Caco-2 (cell line): ENCODE data around the gene AKAP12. TPM values are rescaled to one million over a fixed set of nuclear protein-coding genes. Genes with fewer than 3 reads are reported as not detected.

Source experiments
- BruUV-seq: library from RNA; stranded (reverse); fragments of 400-500 nt; replicated peaks from 2 replicates; lab custom pipeline; 2021; lab: Mats Ljungman, UMichigan
- CTCF ChIA-PET: fragments of 300-600 bp; sonication (Branson Sonifier 250); formaldehyde crosslinking; loops from one replicate; lab custom pipeline; 2022; ENCODE audit warnings: antibody characterized with exemption; lab: Charles Lee
- POLR2A ChIA-PET: fragments of 300-600 bp; sonication (Branson Sonifier 250); formaldehyde crosslinking; loops from one replicate; lab custom pipeline; 2022; ENCODE audit warnings: antibody characterized with exemption; lab: Charles Lee
- DNase-seq, 2 experiments: peaks; one replicate each; pipeline versions ENCODE4 v3.0.0 to v3.0.0-alpha.2; 2020 to 2022
- H3K27me3 ChIP-seq: replicated peaks from 2 replicates; pipeline ENCODE4 v1.6.0; 2011; ENCODE audit warnings: low read length; ENCODE audit not compliant: control insufficient read depth, insufficient read depth
- H3K36me3 ChIP-seq: 2 replicates; pipeline ENCODE4 v1.5.1; 2011; ENCODE audit warnings: low read length; ENCODE audit not compliant: control insufficient read depth, insufficient read depth
- H3K4me1 ChIP-seq: fragments of 250-450 bp; sonication (Bioruptor Pico); 2 replicates; pipeline ENCODE4 v1.5.1; 2020; ENCODE audit warnings: mild to moderate bottlenecking
- H3K4me3 ChIP-seq: 2 replicates; pipeline ENCODE4 v1.5.1; 2011; ENCODE audit warnings: low read depth, mild to moderate bottlenecking, control low read depth, low read length
- H3K9me3 ChIP-seq: fragments of 250-450 bp; sonication (Bioruptor Pico); 2 replicates; pipeline ENCODE4 v1.5.1; 2020; ENCODE audit warnings: mild to moderate bottlenecking, moderate library complexity
- H3K27ac Mint-ChIP-seq: one replicate; pipeline ENCODE4 v1.8.0; 2022; ENCODE audit warnings: mixed read lengths; ENCODE audit not compliant: unreplicated experiment
- H3K27me3 Mint-ChIP-seq: one replicate; pipeline ENCODE4 v1.8.0; 2022; ENCODE audit warnings: mixed read lengths; ENCODE audit not compliant: insufficient read depth, unreplicated experiment
- H3K36me3 Mint-ChIP-seq: one replicate; pipeline ENCODE4 v1.8.0; 2022; ENCODE audit warnings: mild to moderate bottlenecking, mixed read lengths; ENCODE audit not compliant: insufficient read depth, unreplicated experiment
- H3K4me1 Mint-ChIP-seq: one replicate; pipeline ENCODE4 v1.8.0; 2022; ENCODE audit warnings: low read depth, mixed read lengths; ENCODE audit not compliant: unreplicated experiment
- H3K4me3 Mint-ChIP-seq: one replicate; pipeline ENCODE4 v1.8.0; 2022; ENCODE audit warnings: mild to moderate bottlenecking, moderate library complexity, mixed read lengths; ENCODE audit not compliant: unreplicated experiment
- H3K9me3 Mint-ChIP-seq: one replicate; pipeline ENCODE4 v1.8.0; 2022; ENCODE audit warnings: mixed read lengths; ENCODE audit not compliant: unreplicated experiment
- intact Hi-C: fragments of 100-400 bp; cut with micrococcal nuclease; formaldehyde crosslinking; loops from one replicate; pipeline ENCODE4 v1.10.0; 2022; ENCODE audit not compliant: unreplicated experiment
- total RNA-seq: library from RNA; stranded (reverse); gene quantifications from 2 replicates; pipeline ENCODE4 v1.2.3, GENCODE V29; 2022
- TF ChIP-seq, protein P1 (sequence below), 2 experiments: fragments of 200-600 bp in 1 of 2; IDR thresholded peaks; 1 replicate in 1 of 2; 2 replicates in 1 of 2; pipeline versions ENCODE4 v1.5.1 to v1.8.0; 2011 to 2022; ENCODE audit warnings: antibody characterized with exemption in 1 of 2, control low read depth in 1 of 2, inconsistent platforms in 1 of 2, low read depth in 1 of 2, low read length in 1 of 2, mild to moderate bottlenecking in 1 of 2, moderate library complexity in 1 of 2; ENCODE audit not compliant: insufficient read depth in 1 of 2, severe bottlenecking in 1 of 2, unreplicated experiment in 1 of 2

Gene AKAP12
- total RNA-seq, 1 experiment from 2014 or later = 0.93 TPM

DNA sequence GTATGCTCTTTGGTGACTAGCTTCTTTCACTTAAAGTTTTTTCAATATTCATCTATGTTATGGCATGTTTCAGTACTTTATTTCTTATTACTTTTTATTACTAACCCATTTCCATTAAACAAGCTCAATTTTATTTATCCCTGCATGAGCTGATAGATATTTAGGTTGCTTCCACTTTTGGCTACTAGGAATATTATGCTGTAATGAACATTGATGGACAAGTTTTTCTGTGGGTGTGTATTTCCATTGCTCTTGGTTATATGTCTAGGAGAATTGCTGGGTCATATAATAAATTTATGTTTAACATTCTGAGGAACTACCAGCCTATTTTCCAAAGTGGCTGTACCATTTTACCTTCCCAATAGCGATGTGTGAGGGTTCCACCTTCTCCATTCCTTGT lies 81.7 kb downstream of the AKAP12 start:
- Histone ChIP-seq H3K27me3 (peaks cover 5% of the 10 kb centered on the region; the same call in 1 of the 2 replicates), H3K9me3 (no peaks in the 10 kb centered on the region), H3K4me1 (peaks cover 4% of the 10 kb centered on the region; the same call in 1 of the 2 replicates), H3K4me3 (no peak overlapping the region), H3K36me3 (no peaks in the 10 kb centered on the region)
- intact Hi-C loops = loop anchor here (5.0 kb wide), 1 partner anchor 69 kb away; no protein-coding TSS in a partner anchor
- no peak overlapping the region for H3K4me3 Mint-ChIP-seq
- no peaks in the 10 kb centered on the region for H3K4me1 Mint-ChIP-seq
- TF ChIP-seq, protein P1, sequence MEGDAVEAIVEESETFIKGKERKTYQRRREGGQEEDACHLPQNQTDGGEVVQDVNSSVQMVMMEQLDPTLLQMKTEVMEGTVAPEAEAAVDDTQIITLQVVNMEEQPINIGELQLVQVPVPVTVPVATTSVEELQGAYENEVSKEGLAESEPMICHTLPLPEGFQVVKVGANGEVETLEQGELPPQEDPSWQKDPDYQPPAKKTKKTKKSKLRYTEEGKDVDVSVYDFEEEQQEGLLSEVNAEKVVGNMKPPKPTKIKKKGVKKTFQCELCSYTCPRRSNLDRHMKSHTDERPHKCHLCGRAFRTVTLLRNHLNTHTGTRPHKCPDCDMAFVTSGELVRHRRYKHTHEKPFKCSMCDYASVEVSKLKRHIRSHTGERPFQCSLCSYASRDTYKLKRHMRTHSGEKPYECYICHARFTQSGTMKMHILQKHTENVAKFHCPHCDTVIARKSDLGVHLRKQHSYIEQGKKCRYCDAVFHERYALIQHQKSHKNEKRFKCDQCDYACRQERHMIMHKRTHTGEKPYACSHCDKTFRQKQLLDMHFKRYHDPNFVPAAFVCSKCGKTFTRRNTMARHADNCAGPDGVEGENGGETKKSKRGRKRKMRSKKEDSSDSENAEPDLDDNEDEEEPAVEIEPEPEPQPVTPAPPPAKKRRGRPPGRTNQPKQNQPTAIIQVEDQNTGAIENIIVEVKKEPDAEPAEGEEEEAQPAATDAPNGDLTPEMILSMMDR (IDR thresholded peaks at IDR 0.05; ENCODE audit: insufficient read depth in 1 of 2, low read depth in 1 of 2, low read length in 1 of 2, severe bottlenecking in 1 of 2, unreplicated experiment in 1 of 2) = no peak
- H3K9me3 Mint-ChIP-seq = peaks cover 9% of the 10 kb centered on the region
- DNase-seq = no peak
- peaks cover 8% of the 10 kb centered on the region for H3K27me3 Mint-ChIP-seq
- peaks cover 6% of the 10 kb centered on the region for H3K36me3 Mint-ChIP-seq
- POLR2A ChIA-PET = no interaction called here
- no peak overlapping the region for H3K27ac Mint-ChIP-seq
- CTCF ChIA-PET = interaction anchor here (1.0 kb wide), 1 partner anchor 307 kb away, joined by 3 read pairs; no protein-coding TSS in a partner anchor
- no TSS peak for BruUV-seq

DNA sequence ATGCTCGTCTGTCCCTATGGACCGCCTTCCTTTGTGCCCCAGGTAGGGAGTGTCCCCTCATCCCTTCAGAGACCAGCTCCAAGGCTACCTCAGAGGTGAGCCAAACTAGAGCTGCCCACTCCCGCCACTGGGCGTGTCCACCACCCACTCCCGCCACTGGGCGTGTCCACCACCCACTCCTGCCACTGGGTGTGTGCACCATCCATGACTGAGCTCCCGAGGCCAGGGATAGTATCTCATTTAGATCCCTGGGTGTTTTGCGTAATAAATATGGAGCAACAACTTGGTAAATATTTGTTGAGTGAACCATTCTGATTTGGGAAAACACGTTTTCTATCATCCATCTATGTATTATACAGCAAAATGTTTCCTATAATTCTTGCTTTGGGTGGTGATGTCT lies 82.8 kb downstream of the AKAP12 start:
- POLR2A ChIA-PET = no interaction called here
- Mint-ChIP-seq H3K27ac (no peak overlapping the region), H3K36me3 (peaks cover 6% of the 10 kb centered on the region), H3K9me3 (peaks cover 9% of the 10 kb centered on the region), H3K4me1 (no peaks in the 10 kb centered on the region), H3K27me3 (peaks cover 8% of the 10 kb centered on the region), H3K4me3 (no peak overlapping the region)
- DNase-seq = no peak
- Histone ChIP-seq H3K36me3 (no peaks in the 10 kb centered on the region), H3K4me1 (peaks cover 4% of the 10 kb centered on the region; the same call in 1 of the 2 replicates), H3K27me3 (peaks cover 5% of the 10 kb centered on the region; the same call in 1 of the 2 replicates), H3K4me3 (no peak overlapping the region), H3K9me3 (no peaks in the 10 kb centered on the region)
- CTCF ChIA-PET = interaction anchor here (5.3 kb wide), 1 partner anchor 308 kb away, joined by 83 read pairs; no protein-coding TSS in a partner anchor
- intact Hi-C loops = loop anchor here (5.0 kb wide), 1 partner anchor 70 kb away; no protein-coding TSS in a partner anchor
- TF ChIP-seq, protein P1 (IDR thresholded peaks at IDR 0.05; ENCODE audit: insufficient read depth in 1 of 2, low read depth in 1 of 2, low read length in 1 of 2, severe bottlenecking in 1 of 2, unreplicated experiment in 1 of 2) = no peak
- BruUV-seq = no TSS peak

DNA sequence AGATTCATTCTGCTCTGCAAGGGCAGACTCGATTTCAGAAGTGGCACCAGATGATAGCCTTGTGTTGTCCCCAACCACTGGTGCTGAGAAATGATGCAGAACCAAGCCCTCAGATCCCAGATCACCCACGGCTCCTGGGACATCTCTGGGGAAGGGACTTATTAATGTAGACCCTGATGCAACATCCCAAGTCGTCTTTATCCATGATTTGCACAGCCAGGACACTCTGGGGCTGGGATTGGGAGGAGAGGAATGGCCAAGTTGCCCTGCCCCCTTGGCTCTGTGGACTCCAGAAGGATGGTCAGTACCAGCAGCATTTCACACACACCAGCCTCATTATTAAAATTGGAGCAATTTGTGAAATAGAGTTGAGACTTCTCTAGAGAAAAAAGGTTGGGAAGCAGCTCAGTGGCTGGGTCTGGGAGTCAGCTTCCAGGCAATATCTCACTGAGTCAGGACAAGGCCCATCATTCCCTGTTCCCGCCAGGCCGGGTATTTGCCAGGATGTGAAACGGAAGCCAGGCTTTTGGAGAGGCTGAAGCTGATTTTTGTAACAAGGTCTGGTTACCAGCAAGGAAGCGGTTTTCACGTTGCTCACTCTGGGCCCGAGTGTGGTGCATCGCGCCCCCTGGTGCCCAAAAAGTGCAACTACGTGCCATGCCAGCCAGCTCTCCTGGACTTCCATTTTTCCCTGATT lies 84.2 kb downstream of the AKAP12 start:
- peak; percentile 72 to 87 for DNase-seq
- Histone ChIP-seq H3K27me3 (peaks cover 5% of the 10 kb centered on the region; the same call in 1 of the 2 replicates), H3K4me3 (no peak overlapping the region), H3K9me3 (no peaks in the 10 kb centered on the region), H3K4me1 (peaks cover 4% of the 10 kb centered on the region; the same call in 1 of the 2 replicates), H3K36me3 (no peaks in the 10 kb centered on the region)
- ChIA-PET CTCF (interaction anchor here (0.5 to 5.3 kb wide), 17 partner anchors 9 to 654 kb away, joined by 3 to 83 read pairs (median 3); no protein-coding TSS in a partner anchor), POLR2A (interaction anchor here (1.0 kb wide), 1 partner anchor 314 kb away, joined by 3 read pairs; no protein-coding TSS in a partner anchor)
- Mint-ChIP-seq H3K36me3 (peaks cover 6% of the 10 kb centered on the region), H3K4me3 (peak overlapping the region; percentile 24), H3K9me3 (peaks cover 9% of the 10 kb centered on the region), H3K27me3 (peaks cover 8% of the 10 kb centered on the region), H3K27ac (no peak overlapping the region), H3K4me1 (no peaks in the 10 kb centered on the region)
- intact Hi-C loops = loop anchor here (1.0 to 5.0 kb wide), 3 partner anchors 72 to 431 kb away; no protein-coding TSS in a partner anchor
- TF ChIP-seq, protein P1 (IDR thresholded peaks at IDR 0.05; ENCODE audit: insufficient read depth in 1 of 2, low read depth in 1 of 2, low read length in 1 of 2, severe bottlenecking in 1 of 2, unreplicated experiment in 1 of 2) = peak; percentile 94 to 96
- no TSS peak for BruUV-seq
